Measurements from ENCODE around the gene ODF4.

GRCh38 chr17:8357910-8358309 is 18.3 kb downstream of the ODF4 start:
- TF ChIP-seq CTCF (IDR thresholded peaks at IDR 0.05): no peak
- no peak for TF ChIP-seq EZH2phosphoT487 (IDR thresholded peaks at IDR 0.05)
- no peak for TF ChIP-seq EZH2 (IDR thresholded peaks at IDR 0.05)

All from neural progenitor cell (in vitro differentiated cells).